ENCODE measurements around the gene LGALS4. TPM values are rescaled to one million over a fixed set of nuclear protein-coding genes. Genes with fewer than 3 reads are reported as not detected.
"Not testable (repeated sequence)": the region's sequence is repeated elsewhere in the genome, so short reads cannot be mapped to it uniquely, and the experiment has no call there.

Gene LGALS4
- total RNA-seq, 1 donor from 2014 or later: 0.86 TPM

- TF ChIP-seq, protein P1, sequence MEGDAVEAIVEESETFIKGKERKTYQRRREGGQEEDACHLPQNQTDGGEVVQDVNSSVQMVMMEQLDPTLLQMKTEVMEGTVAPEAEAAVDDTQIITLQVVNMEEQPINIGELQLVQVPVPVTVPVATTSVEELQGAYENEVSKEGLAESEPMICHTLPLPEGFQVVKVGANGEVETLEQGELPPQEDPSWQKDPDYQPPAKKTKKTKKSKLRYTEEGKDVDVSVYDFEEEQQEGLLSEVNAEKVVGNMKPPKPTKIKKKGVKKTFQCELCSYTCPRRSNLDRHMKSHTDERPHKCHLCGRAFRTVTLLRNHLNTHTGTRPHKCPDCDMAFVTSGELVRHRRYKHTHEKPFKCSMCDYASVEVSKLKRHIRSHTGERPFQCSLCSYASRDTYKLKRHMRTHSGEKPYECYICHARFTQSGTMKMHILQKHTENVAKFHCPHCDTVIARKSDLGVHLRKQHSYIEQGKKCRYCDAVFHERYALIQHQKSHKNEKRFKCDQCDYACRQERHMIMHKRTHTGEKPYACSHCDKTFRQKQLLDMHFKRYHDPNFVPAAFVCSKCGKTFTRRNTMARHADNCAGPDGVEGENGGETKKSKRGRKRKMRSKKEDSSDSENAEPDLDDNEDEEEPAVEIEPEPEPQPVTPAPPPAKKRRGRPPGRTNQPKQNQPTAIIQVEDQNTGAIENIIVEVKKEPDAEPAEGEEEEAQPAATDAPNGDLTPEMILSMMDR (conservative IDR thresholded peaks at IDR 0.05): no peak
- no peaks in the 10 kb centered on the region for H3K9me3 Mint-ChIP-seq
- no peak overlapping the region for H3K27ac Mint-ChIP-seq (ENCODE audit: unreplicated experiment)
- no peak for DNase-seq (ENCODE audit: low read depth, low spot score)
- no peaks in the 10 kb centered on the region for H3K27me3 Mint-ChIP-seq (ENCODE audit: low read depth)
- H3K4me1 Mint-ChIP-seq: peaks cover 15% of the 10 kb centered on the region
- no peak overlapping the region for H3K4me3 Mint-ChIP-seq
- peaks cover 13% of the 10 kb centered on the region for H3K36me3 Mint-ChIP-seq (ENCODE audit: low read depth)
These were observed 4.3 kb upstream of the LGALS4 start for GRCh38 chr19:38817081-38817480.

- no peak for DNase-seq (ENCODE audit: low read depth, low spot score)
- H3K9me3 Mint-ChIP-seq: no peaks in the 10 kb centered on the region
- H3K36me3 Mint-ChIP-seq (ENCODE audit: low read depth): peaks cover 10% of the 10 kb centered on the region
- TF ChIP-seq, protein P1 (conservative IDR thresholded peaks at IDR 0.05): no peak
- H3K4me3 Mint-ChIP-seq: no peak overlapping the region
- H3K4me1 Mint-ChIP-seq: peaks cover 15% of the 10 kb centered on the region
- no peak overlapping the region for H3K27ac Mint-ChIP-seq (ENCODE audit: unreplicated experiment)
- no peaks in the 10 kb centered on the region for H3K27me3 Mint-ChIP-seq (ENCODE audit: low read depth)
These were observed 3.5 kb upstream of the LGALS4 start for GRCh38 chr19:38816131-38816750.

- Mint-ChIP-seq H3K36me3 (ENCODE audit: low read depth) (peaks cover 4% of the 10 kb centered on the region), H3K9me3 (no peaks in the 10 kb centered on the region), H3K4me1 (peaks cover 10% of the 10 kb centered on the region), H3K4me3 (no peak overlapping the region), H3K27ac (ENCODE audit: unreplicated experiment) (no peak overlapping the region), H3K27me3 (ENCODE audit: low read depth) (no peaks in the 10 kb centered on the region)
- no peak for DNase-seq (ENCODE audit: low read depth, low spot score)
- TF ChIP-seq, protein P1 (conservative IDR thresholded peaks at IDR 0.05): no peak
These were observed 2.6 kb upstream of the LGALS4 start for GRCh38 chr19:38815059-38816001.

DNA sequence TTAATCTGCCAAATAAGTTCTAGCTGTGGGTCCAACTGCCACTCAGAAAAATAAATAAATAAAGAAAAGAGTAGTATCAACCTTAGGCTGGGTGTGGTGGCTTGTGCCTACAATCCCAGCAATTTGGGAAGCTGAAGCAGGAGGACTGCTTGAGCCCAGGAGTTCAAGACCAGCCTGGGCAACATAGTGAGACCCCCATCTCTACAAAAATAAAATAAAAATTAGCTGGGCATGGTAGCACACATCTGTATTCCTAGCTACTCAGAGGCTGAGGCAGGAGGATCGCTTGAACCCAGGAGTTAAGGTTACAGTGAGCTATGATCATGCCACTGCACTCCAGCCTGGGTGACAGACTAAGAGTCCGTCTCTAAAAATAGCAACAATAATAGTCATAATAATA, 1.2 kb upstream of the LGALS4 start:
- H3K27me3 Mint-ChIP-seq (ENCODE audit: low read depth); H3K4me3 Mint-ChIP-seq; H3K4me1 Mint-ChIP-seq; H3K27ac Mint-ChIP-seq (ENCODE audit: unreplicated experiment); H3K36me3 Mint-ChIP-seq (ENCODE audit: low read depth); H3K9me3 Mint-ChIP-seq; DNase-seq (ENCODE audit: low read depth, low spot score): not testable (repeated sequence)

GRCh38 chr19:38813323-38813722, 578 bp upstream of the LGALS4 start:
- TF ChIP-seq, protein P1 (conservative IDR thresholded peaks at IDR 0.05): no peak
- H3K4me3 Mint-ChIP-seq: no peak overlapping the region
- no peaks in the 10 kb centered on the region for H3K9me3 Mint-ChIP-seq
- H3K27me3 Mint-ChIP-seq (ENCODE audit: low read depth): no peaks in the 10 kb centered on the region
- no peaks in the 10 kb centered on the region for H3K4me1 Mint-ChIP-seq
- no peak for DNase-seq (ENCODE audit: low read depth, low spot score)
- H3K27ac Mint-ChIP-seq (ENCODE audit: unreplicated experiment): no peak overlapping the region
- no peaks in the 10 kb centered on the region for H3K36me3 Mint-ChIP-seq (ENCODE audit: low read depth)
